ENCODE data around the gene FERMT2.

Gene FERMT2

GRCh38 chr14:52824462-52824861, 126.4 kb downstream of the FERMT2 start:
- DNase-seq (ENCODE audit: low spot score): no peak

GRCh38 chr14:52821805-52822250, 129.0 kb downstream of the FERMT2 start:
- DNase-seq (ENCODE audit: low spot score): no peak

DNA sequence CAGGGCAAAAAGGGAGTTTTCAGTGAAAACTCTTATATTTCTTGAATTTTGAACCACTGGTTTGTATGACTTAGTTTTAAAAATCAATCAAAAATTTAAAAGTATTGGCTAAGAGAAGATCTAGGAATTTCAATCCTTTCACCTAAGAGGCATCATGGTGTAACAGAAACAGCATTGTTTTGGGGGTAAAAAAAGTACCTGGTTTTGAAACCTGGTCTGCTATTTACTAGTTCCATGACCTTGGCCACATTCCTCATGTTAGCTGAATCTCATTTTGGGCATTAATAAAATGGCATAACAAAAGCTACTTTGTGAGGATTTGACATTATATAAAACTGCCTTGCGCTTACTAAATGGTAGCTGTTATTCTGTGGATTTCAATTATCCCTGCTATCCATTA, 142.7 kb downstream of the FERMT2 start:
- DNase-seq (ENCODE audit: low spot score): no peak
